ENCODE results near the gene SERPINE3. TPM values are rescaled to one million over a fixed set of nuclear protein-coding genes. Genes with fewer than 3 reads are reported as not detected.

The SERPINE3 gene
- total and polyA plus RNA-seq, 2 experiments from 2014 or later, result 0.17 to 0.31 TPM

- Mint-ChIP-seq H3K4me1 (peaks cover 43% of the 10 kb centered on the region), H3K27me3 (ENCODE audit: insufficient read depth, low read depth, poor library complexity) (peaks cover 5% of the 10 kb centered on the region), H3K9me3 (peaks cover 3% of the 10 kb centered on the region; the same call in 2 of the 3 replicates), H3K27ac (no peak overlapping the region; the same call in 1 of the 2 replicates), H3K4me3 (no peak overlapping the region), H3K36me3 (ENCODE audit: low read depth) (peaks cover 3% of the 10 kb centered on the region; the same call in 2 of the 3 replicates)
- DNase-seq (ENCODE audit: low spot score) (no peak), ATAC-seq (no peak)
- no peaks in the 10 kb centered on the region for H3K9me2 ChIP-seq (ENCODE audit: insufficient read depth)
- no peaks in the 10 kb centered on the region for H4K20me1 ChIP-seq (replicated peaks; ENCODE audit: insufficient read depth)
- H3K36me3 ChIP-seq (ENCODE audit: insufficient read depth), result no peaks in the 10 kb centered on the region
- H3K4me2 ChIP-seq, result no peak overlapping the region
- H3K4me1 ChIP-seq (ENCODE audit: insufficient read depth), result peaks cover 44% of the 10 kb centered on the region
- no peak for TF ChIP-seq ZNF462 (CRISPR knock-in tag; IDR thresholded peaks at IDR 0.05)
- no peak for TF ChIP-seq CREB1 (CRISPR knock-in tag; IDR thresholded peaks at IDR 0.05; ENCODE audit: low read depth)
- TF ChIP-seq EZH2 (IDR thresholded peaks at IDR 0.05; ENCODE audit: low read depth, unreplicated experiment), result no peak
- TF ChIP-seq JUNB (IDR thresholded peaks at IDR 0.05; ENCODE audit: unreplicated experiment), result no peak
- TF ChIP-seq ETS1 (IDR thresholded peaks at IDR 0.05), result no peak
- TF ChIP-seq CTCF (conservative IDR thresholded peaks at IDR 0.05; ENCODE audit: low read depth in 2 of 2), result no peak
- no peak for TF ChIP-seq ZNF331 (CRISPR knock-in tag; IDR thresholded peaks at IDR 0.05; ENCODE audit: low read depth)
- no peak for TF ChIP-seq ZNF114 (CRISPR knock-in tag; IDR thresholded peaks at IDR 0.05)
- no peaks in the 10 kb centered on the region for H3K27me3 ChIP-seq (ENCODE audit: insufficient read depth)
- no peak overlapping the region for H3K4me3 ChIP-seq
- H3F3A ChIP-seq (replicated peaks; ENCODE audit: low read depth), result peaks cover 7% of the 10 kb centered on the region
- no peak overlapping the region for H3K27ac ChIP-seq (ENCODE audit: low read depth)
- no peaks in the 10 kb centered on the region for H3K79me2 ChIP-seq (replicated peaks; ENCODE audit: insufficient read depth)
- peak overlapping the region; percentile 74 for H2AFZ ChIP-seq
These were observed 30.7 kb upstream of the SERPINE3 start for GRCh38 chr13:51308781-51309180.
